Fibroblast of the aortic adventitia (primary cell): ENCODE results near the gene DET1. TPM values are rescaled to one million over a fixed set of nuclear protein-coding genes. Genes with fewer than 3 reads are reported as not detected.
"Not testable (repeated sequence)": the region's sequence is repeated elsewhere in the genome, so short reads cannot be mapped to it uniquely, and the experiment has no call there.

ENCODE experiments used
- DNase-seq: peaks from one replicate; pipeline ENCODE4 v3.0.0-alpha.2; 2010; ENCODE audit warnings: low read depth
- H3K4me3 ChIP-seq: 2 replicates; pipeline ENCODE4 v1.5.1; 2011; ENCODE audit warnings: low read depth, mild to moderate bottlenecking, control low read depth, low read length, moderate library complexity
- total RNA-seq: library from RNA; depleted of rRNA; stranded (reverse); fragments of >200 nt; gene quantifications from 2 replicates; pipeline ENCODE4 v1.2.3, GENCODE V29; 2012; ENCODE audit warnings: low replicate concordance
- TF ChIP-seq, protein P1 (sequence below): IDR thresholded peaks from 2 replicates; pipeline ENCODE4 v1.5.1; 2011; ENCODE audit warnings: mild to moderate bottlenecking, low read length, control low read depth, inconsistent platforms; ENCODE audit not compliant: insufficient read depth

DET1 gene
- total RNA-seq, 1 donor = 11.5 TPM

DNA sequence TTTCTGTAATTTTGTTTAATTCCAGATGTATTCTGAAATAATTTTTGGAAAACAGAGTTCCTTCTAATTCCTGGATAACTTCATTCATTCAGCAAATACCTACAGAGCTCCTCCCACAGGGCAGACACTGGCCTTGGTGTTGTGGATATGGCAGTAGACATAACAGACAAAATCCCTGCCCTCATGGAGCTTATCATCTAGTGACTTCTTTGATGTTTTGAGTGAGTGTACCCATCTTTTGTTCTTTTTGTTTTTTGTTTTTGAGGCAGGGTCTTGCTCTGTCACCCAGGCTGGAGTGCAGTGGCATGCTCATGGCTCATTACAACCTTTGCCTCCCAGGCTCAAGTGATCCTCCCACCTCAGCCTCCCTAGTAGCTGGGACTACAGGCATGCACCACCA is 21.1 kb downstream of the DET1 start:
- no peak overlapping the region for H3K4me3 ChIP-seq
- TF ChIP-seq, protein P1, sequence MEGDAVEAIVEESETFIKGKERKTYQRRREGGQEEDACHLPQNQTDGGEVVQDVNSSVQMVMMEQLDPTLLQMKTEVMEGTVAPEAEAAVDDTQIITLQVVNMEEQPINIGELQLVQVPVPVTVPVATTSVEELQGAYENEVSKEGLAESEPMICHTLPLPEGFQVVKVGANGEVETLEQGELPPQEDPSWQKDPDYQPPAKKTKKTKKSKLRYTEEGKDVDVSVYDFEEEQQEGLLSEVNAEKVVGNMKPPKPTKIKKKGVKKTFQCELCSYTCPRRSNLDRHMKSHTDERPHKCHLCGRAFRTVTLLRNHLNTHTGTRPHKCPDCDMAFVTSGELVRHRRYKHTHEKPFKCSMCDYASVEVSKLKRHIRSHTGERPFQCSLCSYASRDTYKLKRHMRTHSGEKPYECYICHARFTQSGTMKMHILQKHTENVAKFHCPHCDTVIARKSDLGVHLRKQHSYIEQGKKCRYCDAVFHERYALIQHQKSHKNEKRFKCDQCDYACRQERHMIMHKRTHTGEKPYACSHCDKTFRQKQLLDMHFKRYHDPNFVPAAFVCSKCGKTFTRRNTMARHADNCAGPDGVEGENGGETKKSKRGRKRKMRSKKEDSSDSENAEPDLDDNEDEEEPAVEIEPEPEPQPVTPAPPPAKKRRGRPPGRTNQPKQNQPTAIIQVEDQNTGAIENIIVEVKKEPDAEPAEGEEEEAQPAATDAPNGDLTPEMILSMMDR = no peak
- no peak for DNase-seq

DNA sequence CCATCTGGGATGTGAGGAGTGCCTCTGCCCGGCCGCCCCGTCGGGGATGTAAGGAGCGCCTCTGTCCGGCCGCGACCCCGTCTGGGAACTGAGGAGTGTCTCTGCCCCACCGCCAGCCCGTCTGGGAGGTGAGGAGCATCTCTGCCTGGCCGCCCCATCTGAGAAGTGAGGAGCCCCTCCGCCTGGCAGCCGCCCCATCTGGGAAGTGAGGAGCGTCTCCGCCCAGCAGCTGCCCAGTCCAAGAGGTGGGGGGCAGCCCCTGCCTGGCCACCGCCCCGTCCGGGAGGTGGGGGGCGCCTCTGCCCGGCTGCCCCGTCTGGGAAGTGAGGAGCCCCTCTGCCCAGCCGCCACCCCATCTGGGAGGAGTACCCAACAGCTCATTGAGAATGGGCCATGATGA is 22.4 kb downstream of the DET1 start:
- DNase-seq = not testable (repeated sequence)

DNA sequence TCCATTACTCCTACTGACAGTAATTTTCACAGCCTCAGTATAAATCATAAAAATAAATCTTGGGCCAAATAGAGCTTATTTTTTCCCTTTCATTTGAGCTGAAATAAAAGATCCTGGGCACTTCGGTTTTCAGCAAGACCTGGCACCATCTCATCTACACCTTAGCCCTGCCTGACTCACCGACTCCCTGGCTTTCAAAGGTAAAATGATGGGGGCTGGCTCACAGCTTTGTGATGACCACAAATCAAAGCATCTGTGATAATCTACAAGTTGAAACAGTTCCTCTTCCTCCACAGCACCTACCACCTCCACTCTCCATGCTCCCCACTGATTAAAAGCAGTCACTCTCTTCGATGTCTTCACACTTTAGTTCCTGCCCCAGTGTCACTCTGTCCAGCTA is 27.6 kb downstream of the DET1 start:
- no peak for DNase-seq
- TF ChIP-seq, protein P1 = no peak
- no peak overlapping the region for H3K4me3 ChIP-seq

More for the DNA sequence above, 22.4 kb downstream of the DET1 start:
- H3K4me3 ChIP-seq = not testable (repeated sequence)

DNA sequence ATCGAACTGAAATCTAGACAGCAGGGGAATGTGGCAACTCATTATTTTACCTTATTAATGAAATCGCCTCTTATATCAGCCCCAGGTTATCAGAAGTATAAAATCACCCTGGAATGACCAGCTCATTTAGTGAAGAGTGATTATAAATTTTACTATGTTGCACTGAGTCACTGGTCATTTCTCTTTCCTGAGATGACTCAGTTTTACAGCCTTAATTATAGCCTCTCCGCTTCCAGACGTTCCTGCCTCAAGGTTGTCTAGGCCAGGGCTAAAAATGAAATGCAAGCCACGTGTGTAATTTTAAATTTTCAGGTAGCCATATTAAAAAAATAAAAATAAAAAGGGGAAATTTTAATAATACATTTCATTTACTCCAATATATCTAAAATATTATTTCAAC is 33.3 kb downstream of the DET1 start:
- TF ChIP-seq, protein P1 = no peak
- DNase-seq = no peak
- no peak overlapping the region for H3K4me3 ChIP-seq

DNA sequence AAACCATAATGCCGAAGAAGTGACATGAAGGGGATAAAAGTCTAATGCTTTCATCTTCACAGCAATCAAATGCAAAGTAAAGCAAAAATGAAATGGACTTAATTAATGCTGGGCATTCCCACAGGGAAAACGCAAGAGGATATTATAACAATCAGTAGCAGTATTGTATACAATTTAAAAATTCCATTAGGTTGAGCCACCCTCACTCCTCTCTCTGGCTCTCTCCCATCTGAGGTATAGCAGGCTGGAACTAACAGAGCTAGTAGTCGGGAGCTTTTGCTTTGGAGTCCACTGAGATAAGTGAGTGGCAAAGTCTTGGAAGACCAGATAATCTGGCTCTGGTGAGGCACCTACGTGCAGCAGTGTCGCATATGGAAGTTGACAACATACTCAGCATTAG is 33.9 kb downstream of the DET1 start:
- DNase-seq = no peak
- TF ChIP-seq, protein P1 = no peak
- H3K4me3 ChIP-seq = no peak overlapping the region

DNA sequence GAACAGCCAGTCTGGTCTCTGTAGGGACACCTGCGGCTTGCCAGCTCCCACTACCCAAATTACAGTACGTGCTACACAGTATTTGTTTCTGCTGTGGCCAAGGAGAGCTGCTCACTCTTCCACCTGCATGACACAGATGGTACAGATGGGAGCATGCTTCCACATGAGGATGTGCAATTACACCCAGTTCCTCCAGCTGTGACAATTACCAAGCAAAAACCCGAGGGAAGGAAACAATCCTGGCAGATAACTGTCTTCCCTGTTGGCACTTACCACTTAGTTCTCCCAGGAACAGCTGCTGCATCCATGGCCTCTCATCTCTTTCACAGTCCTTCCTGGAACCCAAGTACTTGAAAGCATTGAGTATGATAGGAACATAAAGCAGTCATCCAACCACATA is 34.4 kb downstream of the DET1 start:
- no peak overlapping the region for H3K4me3 ChIP-seq
- no peak for DNase-seq
- TF ChIP-seq, protein P1 = no peak

DNA sequence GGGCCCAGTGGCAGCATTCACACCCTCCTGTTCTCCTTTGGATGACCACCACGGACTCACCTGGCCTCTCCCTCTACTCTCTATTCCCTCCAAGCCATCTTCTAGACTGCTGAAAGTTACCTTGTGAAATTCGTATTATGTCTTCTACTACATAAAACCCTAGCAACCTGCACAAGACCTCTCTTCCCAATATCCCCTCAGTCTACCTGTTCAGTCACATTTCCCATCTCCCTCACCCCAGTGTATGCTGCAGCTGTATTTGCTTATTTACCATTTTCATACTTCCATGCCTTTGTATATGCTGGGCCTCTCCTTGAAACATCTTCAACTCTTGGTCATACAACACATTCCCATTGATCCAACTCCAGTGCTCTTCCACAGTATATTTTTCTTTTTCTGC is 35.3 kb downstream of the DET1 start:
- no peak overlapping the region for H3K4me3 ChIP-seq
- DNase-seq = no peak
- TF ChIP-seq, protein P1 = no peak
